Brain pericyte (primary cell): ENCODE data around the gene HIRIP3.
A peak's percentile ranks its signal among the peaks of the same experiment; 100 is the strongest.

ENCODE experiments used
- DNase-seq: peaks from one replicate; pipeline ENCODE4 v3.0.0-alpha.2; 2012; ENCODE audit warnings: low read depth, low spot score

The HIRIP3 gene

DNA sequence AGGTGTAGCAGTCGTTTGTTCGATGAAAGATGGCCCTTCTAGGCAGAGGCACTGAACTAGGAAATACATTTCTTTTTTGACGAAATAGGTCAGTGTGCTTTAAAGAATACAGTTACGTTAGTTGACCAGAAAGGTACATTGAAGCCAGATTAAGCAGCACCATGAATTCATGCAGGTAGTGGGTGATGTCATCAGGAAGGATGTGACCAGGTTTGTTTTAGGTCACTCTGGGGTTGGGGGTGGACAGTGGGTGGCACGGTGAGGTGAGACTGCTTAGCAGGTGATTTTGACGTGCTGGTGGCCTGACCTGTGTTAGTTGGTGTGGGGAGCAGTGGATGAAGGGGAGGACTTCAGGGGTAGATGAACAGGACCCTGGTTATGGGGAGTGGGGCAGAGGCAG lies 4.2 kb upstream of the HIRIP3 start:
- DNase-seq = no peak

DNA sequence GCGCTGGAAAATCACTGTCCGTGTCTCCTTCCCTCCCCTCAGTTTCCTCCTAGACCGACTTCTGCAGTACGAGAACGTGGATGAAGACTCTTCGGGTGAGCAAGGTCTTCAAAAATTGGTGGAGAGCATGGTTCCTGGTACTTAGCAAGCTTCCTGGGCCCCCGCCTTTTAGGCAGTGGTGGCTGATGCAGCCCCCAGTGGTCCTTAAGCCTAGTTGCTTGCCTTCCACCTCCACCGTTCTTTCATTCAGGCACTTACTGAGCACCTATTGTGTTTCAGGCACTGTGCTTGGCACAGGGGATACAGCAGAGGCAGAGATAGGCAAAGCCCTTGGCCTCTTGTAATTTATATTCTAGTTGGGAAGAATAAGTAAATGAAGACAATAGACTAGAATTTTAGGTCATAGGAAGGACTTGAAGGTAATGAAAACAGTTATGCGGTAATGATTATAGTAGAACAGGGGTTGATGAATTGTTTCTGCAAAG lies 1.4 kb upstream of the HIRIP3 start:
- no peak for DNase-seq

DNA sequence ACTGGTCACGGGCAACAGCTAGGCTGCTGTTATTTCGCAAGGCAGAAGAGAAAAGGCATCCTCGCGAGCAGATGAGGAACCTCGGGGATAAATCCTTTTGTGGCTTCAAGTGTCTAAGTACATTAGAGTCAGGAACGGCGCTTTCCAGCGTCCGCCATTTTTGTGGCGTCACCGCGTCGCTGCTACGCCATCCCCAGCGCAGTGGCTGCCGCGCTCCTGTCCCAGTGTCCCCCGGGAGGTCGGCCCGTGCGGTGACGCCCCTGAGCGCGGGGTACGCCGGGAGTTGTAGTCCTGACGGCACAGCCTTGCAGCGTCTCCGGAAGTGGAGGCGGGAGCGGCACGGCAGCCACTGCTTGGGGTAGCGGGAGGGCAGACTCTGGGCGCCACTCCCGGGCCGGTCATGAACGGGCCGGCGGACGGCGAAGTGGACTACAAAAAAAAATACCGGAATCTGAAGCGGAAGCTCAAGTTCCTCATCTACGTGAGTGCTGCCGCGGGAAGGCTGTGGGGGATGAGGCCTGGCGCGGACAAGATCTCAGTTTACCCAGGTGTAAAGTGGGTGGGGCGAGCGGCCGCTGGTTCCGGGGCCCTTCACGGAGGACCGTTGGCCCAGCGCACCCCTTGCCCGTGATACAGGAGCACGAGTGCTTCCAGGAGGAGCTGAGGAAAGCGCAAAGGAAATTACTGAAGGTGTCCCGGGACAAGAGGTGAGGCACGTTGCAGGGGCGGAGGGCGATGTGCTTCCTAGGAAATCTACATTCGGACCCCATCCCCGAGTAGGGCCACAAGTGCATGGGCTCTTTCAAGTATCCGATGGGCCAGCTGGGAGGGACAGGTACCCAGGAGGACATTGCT lies 721 bp upstream of the HIRIP3 start, which contains the start of gene INO80E:
Gene INO80E, plus strand, starts transcription at position 331 of the 855 bp plus-strand sequence. Its CDS starts 70 bp downstream, at position 401.
- peak; percentile 76 for DNase-seq

DNA sequence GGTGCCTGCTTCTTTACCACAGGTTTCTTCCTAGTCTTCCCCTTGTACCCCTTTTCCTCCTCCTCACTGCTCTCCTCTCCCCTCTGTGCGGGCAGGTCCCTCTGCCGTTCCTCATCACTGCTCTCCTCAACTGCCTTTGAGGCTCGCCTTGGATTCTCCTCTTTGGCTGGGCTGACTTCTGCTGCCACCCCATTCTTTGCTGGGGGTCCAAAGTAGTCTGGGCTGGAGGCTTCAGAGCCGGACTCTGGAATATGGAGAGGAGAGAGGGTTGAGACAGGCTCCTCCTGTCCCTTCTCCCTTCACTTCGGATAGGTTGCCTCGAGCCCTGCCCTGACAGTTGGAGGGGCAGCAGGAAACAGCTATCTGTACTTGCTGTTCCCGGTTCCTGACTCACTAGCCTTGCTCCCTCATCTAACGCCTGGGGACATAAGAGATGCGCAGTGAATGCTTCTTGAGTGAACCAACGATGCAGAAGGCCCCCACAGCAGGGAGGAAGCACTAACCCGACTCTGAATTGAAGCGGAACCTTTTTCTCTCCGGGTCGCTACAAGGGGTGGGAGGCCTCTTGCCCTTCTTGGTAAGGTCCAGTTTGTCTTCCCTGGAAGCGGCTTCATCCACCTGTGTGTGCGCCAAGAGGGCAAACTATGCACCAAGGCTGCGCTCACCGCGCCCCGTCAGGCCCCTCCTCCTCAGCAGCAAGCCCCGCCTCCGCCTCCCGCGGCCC lies 655 bp downstream of the HIRIP3 start:
- no peak for DNase-seq

DNA sequence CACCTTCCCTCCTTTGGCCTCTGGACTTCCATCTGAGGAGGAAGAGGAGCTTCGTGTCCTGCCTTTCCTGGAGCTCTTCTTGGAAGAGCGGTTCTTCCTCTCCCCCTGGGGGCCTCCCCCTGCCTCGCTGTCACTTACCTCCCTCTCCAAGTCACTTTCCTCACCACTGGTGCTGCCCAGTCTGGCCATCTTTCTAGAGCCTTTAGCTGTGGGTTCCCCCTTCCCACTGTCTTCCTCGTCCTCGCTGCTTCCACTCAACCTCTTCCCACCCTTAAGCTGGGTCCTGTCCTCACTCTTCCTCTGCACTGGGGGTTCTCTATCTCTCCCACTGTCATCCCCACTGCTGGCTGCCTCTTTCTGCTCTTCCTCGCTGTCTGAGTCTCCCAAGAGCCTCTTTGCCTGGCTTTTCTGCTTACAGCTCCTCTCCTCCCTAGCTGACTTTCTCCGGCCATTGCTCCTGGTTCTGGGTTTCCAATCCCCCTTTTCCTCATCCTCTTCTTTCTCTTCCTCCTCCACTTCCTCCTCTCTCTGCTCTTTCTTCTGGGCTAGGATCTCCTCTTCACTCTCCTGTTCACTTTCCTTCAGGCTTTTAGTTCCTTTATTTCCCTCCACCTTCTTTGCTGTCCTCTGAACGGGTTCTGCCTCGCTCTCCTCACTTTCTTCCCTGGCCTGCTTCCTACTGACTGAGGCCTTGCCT lies 1.4 kb downstream of the HIRIP3 start:
- no peak for DNase-seq

DNA sequence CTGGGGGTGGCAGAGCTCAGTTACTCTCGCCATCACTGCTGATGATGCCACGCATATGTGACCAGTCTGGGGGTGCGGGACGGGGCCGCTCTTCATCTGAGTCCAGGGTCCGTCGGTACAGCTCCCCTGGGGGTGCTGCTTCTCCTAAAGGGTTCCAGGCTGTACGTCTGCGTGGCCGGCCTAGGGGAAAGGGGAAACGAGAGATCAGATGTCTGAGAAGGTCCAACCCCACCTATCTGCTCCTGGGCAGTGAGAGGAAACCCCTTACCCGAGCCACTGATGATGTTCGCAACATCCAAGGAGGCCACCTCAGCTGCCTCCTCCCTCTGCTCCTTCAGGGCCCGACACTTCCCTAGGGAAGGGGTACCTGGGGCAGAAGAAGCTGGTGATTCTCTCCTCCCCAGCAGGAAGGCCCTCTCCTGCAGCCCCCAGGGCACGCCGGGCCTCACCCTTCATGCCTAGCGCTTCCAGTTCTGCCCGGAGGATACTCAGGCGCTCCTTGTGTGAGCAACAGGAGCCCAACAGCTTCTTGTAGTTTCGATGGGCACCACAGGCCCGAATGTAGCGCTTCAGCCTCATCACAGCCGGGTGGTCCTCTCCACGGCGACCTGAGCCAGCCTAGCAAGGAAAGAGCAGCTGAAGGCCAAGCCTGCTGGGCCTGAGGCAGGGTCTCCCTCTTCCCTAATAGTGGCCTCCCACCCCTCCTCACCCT lies 2.1 kb downstream of the HIRIP3 start:
- DNase-seq = no peak

DNA sequence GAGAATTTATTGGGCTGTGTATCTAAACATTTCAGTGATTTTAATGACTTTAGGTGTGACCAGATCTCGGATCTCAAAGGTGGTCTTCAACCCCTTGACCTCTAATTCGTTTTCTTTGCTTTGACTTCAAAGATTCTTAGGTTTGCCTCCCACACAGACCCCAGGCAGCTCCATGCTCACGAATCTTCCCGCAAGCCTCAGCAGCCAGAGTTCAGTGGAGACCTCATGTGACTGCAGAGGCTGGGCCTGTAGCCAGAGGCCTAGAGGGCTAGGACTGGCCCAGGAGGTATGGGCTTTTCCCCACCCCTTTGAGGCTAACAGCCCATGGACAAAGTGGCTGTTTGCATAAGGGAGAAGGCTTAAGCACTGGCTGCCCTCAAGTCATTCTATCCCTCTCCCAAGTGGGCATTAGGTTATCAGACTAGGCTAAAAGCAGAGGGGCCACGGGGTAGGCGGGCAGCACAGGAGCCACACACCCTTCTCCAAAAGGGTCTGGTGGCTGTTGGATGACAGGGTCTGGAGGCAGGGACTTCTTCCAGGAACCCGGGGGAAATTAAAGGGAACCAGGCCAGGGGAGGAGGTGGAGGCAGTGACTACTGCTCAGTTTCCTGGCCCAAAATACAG lies 3.0 kb downstream of the HIRIP3 start:
- no peak for DNase-seq

DNA sequence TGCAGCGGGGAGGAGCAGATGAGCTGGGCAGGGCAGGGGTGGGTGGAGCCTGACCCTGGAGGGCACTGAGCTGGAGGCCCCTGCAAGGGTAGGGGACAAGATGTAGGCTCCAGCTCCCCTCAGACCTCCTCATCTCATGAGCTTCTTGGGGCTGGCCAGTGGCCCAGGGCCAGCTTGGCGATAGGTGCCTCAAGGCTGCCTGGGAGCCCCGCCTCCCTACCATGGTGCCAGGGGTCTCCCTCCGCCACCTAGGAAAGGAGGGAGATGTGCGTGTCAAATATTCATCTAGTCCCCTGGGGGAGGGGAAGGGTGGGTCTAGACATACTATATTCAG lies 3.9 kb downstream of the HIRIP3 start:
- no peak for DNase-seq

DNA sequence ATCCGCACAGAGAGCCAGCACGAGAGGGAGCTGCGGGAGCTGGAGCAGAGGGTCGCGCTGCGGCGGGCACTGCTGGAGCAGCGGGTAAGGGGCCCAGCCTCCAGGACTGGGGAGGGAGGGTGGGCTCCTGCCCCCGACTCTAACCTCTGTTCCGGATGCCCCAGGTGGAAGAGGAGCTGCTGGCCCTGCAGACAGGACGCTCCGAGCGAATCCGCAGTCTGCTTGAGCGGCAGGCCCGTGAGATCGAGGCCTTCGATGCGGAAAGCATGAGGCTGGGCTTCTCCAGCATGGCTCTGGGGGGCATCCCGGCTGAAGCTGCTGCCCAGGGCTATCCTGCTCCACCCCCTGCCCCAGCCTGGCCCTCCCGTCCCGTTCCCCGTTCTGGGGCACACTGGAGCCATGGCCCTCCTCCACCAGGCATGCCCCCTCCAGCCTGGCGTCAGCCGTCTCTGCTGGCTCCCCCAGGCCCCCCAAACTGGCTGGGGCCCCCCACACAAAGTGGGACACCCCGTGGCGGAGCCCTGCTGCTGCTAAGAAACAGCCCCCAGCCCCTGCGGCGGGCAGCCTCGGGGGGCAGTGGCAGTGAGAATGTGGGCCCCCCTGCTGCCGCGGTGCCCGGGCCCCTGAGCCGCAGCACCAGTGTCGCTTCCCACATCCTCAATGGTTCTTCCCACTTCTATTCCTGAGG lies 4.4 kb downstream of the HIRIP3 start:
- no peak for DNase-seq

DNA sequence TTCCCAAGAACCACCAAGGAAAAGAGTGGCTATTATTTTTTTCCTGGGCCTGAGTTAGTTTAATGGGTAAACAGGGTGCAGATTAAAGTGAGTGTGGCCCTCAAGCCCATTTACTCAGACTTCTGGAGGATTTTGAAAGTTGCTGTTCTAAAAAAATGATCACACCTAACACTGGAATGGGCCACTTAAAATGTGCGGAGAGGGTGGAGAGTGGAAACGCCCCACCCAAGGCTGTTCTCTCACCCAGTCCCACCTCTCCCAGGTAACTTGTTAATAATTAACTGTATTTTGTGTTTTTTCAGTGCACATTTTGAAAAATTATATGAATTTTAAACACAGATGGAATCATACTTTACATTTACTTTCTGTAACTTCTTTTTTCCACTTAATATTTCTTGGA lies 5.4 kb downstream of the HIRIP3 start:
- no peak for DNase-seq

DNA sequence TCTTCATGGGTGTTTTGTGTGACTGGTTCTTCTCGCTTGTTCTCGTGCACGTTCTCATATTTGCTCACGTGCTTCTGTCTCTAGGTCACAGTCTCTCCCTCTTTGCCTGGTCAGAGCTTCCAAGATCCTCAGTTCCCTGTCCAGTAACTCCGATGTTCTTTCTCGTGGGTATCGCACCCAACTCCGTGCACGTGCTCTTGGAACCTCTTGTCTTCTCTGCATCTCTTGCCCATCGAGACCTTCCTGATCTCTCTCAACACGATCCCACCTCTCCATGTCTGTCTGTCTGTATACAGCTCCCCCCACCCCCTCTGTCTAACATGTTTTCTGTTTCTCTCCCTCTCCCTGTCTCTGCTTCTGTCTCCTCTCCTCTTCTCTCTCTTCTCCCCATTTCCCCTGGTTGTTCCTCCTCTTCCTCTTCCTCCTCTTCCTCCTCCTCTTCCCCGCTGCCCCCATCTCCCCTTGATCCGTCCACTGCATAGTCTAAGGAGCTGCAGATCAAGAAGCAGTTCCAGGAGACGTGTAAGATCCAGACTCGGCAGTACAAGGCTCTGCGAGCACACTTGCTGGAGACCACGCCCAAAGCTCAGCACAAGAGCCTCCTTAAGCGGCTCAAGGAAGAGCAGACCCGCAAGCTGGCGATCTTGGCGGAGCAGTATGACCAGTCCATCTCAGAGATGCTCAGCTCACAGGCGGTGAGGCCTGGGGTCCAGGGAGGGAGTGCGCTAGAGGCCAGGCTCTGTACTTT lies 6.1 kb downstream of the HIRIP3 start:
- no peak for DNase-seq

DNA sequence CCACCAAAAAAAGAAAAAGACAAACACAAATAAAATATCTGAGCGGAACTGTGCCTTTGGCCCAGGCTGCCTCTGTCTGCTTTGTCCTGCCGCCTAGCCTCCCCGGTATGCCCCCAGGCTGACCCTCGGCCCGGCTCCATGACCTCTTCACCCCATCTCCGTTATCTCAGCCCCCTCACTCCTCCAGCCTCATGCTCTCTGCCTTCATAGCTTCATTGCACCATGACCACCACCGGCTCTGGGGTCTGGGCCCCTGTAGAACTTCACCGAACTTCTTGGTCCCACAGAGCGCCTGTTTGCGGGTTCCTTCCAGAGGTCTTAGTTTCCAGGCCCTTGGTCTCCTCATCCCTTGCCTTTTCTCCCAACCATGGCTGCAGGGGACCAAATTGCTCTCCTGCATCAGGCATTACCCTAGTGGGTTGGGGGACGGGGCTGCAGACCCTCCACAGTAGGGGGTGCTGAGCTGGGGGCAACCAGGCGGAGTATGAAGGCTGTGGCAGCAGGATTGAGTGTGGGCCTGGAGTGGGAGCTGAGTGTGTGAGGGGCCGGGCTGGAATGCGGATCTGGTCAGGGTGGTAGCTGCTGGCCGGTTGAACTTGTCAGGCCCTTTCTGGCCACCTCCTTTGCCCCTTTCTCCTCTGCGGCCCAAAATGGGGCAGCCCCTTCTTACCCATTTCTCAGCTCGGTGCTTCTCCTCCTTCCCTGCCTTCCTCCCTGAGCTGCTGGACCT lies 6.9 kb downstream of the HIRIP3 start:
- no peak for DNase-seq

DNA sequence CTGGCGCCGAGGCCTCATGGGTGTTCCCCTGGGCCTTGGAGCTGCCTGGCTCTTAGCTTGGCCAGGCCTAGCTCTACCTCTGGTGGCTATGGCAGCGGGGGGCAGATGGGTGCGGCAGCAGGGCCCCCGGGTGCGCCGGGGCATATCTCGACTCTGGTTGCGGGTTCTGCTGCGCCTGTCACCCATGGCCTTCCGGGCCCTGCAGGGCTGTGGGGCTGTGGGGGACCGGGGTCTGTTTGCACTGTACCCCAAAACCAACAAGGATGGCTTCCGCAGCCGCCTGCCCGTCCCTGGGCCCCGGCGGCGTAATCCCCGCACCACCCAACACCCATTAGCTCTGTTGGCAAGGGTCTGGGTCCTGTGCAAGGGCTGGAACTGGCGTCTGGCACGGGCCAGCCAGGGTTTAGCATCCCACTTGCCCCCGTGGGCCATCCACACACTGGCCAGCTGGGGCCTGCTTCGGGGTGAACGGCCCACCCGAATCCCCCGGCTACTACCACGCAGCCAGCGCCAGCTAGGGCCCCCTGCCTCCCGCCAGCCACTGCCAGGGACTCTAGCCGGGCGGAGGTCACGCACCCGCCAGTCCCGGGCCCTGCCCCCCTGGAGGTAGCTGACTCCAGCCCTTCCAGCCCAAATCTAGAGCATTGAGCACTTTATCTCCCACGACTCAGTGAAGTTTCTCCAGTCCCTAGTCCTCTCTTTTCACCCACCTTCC lies 7.9 kb downstream of the HIRIP3 start:
- no peak for DNase-seq

DNA sequence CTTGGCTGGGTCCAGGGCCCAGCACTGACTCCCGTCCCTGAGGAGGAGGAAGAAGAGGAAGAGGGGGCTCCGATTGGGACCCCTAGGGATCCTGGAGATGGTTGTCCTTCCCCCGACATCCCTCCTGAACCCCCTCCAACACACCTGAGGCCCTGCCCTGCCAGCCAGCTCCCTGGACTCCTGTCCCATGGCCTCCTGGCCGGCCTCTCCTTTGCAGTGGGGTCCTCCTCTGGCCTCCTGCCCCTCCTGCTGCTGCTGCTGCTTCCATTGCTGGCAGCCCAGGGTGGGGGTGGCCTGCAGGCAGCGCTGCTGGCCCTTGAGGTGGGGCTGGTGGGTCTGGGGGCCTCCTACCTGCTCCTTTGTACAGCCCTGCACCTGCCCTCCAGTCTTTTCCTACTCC lies 8.5 kb downstream of the HIRIP3 start:
- DNase-seq = no peak

DNA sequence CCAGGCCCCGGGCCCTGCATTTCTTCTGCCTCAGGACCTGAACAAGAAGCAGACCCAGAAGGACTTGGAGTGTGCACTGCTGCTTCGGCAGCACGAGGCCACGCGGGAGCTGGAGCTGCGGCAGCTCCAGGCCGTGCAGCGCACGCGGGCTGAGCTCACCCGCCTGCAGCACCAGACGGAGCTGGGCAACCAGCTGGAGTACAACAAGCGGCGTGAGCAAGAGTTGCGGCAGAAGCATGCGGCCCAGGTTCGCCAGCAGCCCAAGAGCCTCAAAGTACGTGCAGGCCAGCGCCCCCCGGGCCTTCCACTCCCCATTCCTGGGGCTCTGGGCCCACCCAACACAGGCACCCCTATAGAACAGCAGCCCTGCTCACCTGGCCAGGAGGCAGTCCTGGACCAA lies 9.2 kb downstream of the HIRIP3 start:
- no peak for DNase-seq

DNA sequence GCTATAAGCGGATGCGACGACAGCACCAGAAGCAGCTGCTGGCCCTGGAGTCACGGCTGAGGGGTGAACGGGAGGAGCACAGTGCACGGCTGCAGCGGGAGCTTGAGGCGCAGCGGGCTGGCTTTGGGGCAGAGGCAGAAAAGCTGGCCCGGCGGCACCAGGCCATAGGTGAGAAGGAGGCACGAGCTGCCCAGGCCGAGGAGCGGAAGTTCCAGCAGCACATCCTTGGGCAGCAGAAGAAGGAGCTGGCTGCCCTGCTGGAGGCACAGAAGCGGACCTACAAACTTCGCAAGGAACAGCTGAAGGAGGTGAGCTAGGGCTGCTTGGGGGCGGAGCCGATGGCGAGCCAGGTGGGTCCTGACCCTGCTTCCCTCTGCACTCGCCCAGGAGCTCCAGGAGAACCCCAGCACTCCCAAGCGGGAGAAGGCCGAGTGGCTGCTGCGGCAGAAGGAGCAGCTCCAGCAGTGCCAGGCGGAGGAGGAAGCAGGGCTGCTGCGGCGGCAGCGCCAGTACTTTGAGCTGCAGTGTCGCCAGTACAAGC lies 10.1 kb downstream of the HIRIP3 start:
- no peak for DNase-seq

DNA sequence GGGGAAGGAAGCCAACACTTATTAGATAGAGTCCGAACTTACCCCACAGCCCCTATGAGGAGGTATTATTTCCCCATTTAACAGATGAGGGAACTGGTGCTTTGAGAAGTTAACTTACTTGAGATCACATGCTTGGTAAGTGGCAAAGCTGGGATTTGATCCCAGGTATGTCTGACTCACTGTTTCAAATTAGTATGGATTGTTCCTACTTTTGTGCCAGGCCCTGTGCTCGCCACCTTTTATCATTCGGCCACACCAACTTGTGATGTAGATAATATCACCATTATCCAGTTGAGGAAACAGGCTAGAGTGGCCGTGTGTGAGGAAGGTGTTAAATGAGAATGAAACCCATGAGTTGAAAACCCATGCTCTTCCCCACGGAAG lies 10.7 kb downstream of the HIRIP3 start:
- no peak for DNase-seq

DNA sequence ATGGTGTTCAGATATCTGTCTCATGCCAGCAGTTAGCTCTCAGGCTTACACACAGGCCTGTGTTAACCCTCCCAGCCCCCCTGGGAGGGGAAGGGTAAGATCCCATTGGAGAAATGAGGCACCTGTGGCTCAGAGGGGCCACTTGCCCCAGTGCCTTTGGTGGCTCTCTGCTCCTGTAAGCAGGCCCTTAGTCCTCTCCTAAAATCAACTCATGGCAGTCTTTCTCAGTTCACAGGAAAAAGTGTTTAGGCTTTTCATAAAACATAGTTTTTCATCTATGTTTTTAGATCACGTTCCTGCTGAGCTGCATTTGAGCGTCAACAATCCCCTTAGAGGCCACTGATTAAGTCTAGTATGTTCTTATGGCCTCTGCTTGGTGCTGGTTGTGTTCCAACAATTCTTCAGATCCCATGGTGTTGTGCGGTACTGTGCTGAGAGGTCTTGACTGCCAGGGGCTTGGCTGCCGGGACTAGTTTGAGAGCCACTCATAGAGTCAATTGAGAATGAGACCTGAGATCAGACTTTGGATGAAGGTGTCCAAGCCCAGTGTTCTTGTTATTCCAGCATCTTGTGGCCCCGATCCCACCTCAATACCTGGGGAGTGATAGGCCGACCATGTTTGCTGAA lies 11.2 kb downstream of the HIRIP3 start:
- DNase-seq = no peak
